Measurements from ENCODE around the gene FSTL5.
"Not testable (repeated sequence)": the region's sequence is repeated elsewhere in the genome, so short reads cannot be mapped to it uniquely, and the experiment has no call there.

The FSTL5 gene

GRCh38 chr4:162131256-162131655 is 32.5 kb downstream of the FSTL5 start:
- no peak overlapping the region for H3K4me3 Mint-ChIP-seq
- H3K9me3 Mint-ChIP-seq = no peaks in the 10 kb centered on the region
- ATAC-seq (ENCODE audit: low read depth) = no peak
- H3K27ac Mint-ChIP-seq = no peak overlapping the region
- no peak for DNase-seq (ENCODE audit: low spot score in 2 of 2)
- no peaks in the 10 kb centered on the region for H3K4me1 Mint-ChIP-seq
- H3K27me3 Mint-ChIP-seq = no peaks in the 10 kb centered on the region
- H3K36me3 Mint-ChIP-seq = no peaks in the 10 kb centered on the region

GRCh38 chr4:162126729-162127128 is 37.1 kb downstream of the FSTL5 start:
- Mint-ChIP-seq H3K9me3 (no peaks in the 10 kb centered on the region), H3K36me3 (no peaks in the 10 kb centered on the region), H3K27ac (no peak overlapping the region), H3K4me3 (no peak overlapping the region), H3K27me3 (no peaks in the 10 kb centered on the region), H3K4me1 (no peaks in the 10 kb centered on the region)
- ATAC-seq (ENCODE audit: low read depth) = no peak
- DNase-seq (ENCODE audit: low spot score in 2 of 2) = no peak

GRCh38 chr4:162117051-162117450 is 46.7 kb downstream of the FSTL5 start:
- ATAC-seq (ENCODE audit: low read depth) = no peak
- no peaks in the 10 kb centered on the region for H3K36me3 Mint-ChIP-seq
- H3K27ac Mint-ChIP-seq = no peak overlapping the region
- no peaks in the 10 kb centered on the region for H3K27me3 Mint-ChIP-seq
- DNase-seq (ENCODE audit: low spot score in 2 of 2) = no peak
- H3K9me3 Mint-ChIP-seq = peaks cover 4% of the 10 kb centered on the region
- H3K4me1 Mint-ChIP-seq = no peaks in the 10 kb centered on the region
- H3K4me3 Mint-ChIP-seq = no peak overlapping the region

DNA sequence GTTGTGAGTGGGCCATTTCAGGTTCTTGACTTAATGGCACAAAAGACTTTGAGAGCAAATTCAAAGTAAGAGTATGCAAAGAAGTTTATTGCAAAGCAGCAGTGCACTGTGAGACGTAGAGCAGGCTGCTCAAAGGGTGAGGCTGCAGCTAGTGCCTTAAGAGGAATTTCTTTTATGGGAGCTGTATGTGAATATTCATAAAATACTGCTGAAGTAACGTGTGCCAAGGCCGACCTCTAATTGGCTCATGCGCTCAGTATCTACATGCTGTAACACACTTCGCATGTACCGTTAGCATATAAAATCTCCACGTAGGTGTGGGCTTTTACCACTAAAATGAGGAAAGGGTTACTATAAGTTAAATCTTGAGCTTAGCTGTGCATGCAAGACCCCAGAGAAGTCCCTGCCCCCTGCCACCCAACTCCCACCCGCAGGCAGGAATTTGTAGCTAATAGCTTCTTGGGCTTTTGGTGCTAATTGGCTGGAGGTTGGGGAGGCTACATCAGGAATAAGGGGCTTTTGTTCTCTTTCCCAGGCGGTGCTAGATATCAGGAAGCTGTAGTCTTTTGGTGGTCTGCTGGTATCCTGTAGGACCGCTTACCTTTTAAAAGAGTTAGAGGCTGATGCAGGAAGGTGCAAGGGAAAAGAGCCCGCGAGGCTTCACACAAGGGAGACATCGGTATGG is 47.6 kb downstream of the FSTL5 start:
- Mint-ChIP-seq H3K4me3 (no peak overlapping the region), H3K36me3 (no peaks in the 10 kb centered on the region), H3K9me3 (peaks cover 2% of the 10 kb centered on the region), H3K27me3 (no peaks in the 10 kb centered on the region), H3K27ac (no peak overlapping the region), H3K4me1 (no peaks in the 10 kb centered on the region)
- no peak for ATAC-seq (ENCODE audit: low read depth)
- no peak for DNase-seq (ENCODE audit: low spot score in 2 of 2)

DNA sequence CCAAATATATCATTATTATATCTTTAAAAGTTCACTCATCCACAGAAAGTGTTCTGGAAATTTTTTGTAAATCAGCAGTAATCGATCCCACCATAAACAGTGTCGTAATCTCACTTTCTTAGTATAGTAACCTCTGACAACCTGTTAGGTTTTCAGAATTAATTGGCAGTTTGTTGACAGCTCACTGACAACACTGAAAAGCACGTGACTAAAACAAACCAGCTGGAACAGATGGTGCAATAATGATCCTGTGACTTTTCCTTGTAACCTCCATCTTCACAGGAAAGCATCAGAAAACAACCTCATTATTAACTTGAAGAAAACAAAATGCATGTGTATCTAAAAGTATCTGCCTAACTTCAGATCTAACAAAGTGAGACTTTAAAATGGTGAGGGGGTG is 48.5 kb downstream of the FSTL5 start:
- H3K4me3 Mint-ChIP-seq = no peak overlapping the region
- no peak overlapping the region for H3K27ac Mint-ChIP-seq
- no peaks in the 10 kb centered on the region for H3K27me3 Mint-ChIP-seq
- ATAC-seq (ENCODE audit: low read depth) = no peak
- peaks cover 2% of the 10 kb centered on the region for H3K9me3 Mint-ChIP-seq
- no peaks in the 10 kb centered on the region for H3K4me1 Mint-ChIP-seq
- no peaks in the 10 kb centered on the region for H3K36me3 Mint-ChIP-seq
- DNase-seq (ENCODE audit: low spot score in 2 of 2) = no peak

DNA sequence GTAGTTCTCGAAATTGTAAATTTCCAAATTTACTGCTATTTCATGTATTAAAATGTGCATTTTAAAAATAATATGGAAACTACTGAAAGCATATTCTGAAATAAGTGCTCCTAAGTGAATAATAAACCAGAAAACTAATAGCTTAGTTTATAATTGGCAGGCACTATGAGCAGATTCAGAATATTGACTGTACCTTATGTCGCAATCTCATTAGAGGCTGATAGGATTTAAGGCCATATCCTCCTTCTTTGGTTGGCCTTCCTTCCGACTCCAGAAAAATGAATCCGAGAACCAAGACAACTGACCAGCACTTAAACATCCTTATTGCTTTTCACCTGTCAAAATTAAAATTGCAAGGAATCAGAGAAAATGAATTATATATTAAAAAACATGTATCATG is 52.7 kb downstream of the FSTL5 start:
- no peak for ATAC-seq (ENCODE audit: low read depth)
- Mint-ChIP-seq H3K4me3 (no peak overlapping the region), H3K27ac (no peak overlapping the region), H3K27me3 (no peaks in the 10 kb centered on the region), H3K4me1 (no peaks in the 10 kb centered on the region), H3K36me3 (no peaks in the 10 kb centered on the region), H3K9me3 (peaks cover 2% of the 10 kb centered on the region)
- DNase-seq (ENCODE audit: low spot score in 2 of 2) = no peak

DNA sequence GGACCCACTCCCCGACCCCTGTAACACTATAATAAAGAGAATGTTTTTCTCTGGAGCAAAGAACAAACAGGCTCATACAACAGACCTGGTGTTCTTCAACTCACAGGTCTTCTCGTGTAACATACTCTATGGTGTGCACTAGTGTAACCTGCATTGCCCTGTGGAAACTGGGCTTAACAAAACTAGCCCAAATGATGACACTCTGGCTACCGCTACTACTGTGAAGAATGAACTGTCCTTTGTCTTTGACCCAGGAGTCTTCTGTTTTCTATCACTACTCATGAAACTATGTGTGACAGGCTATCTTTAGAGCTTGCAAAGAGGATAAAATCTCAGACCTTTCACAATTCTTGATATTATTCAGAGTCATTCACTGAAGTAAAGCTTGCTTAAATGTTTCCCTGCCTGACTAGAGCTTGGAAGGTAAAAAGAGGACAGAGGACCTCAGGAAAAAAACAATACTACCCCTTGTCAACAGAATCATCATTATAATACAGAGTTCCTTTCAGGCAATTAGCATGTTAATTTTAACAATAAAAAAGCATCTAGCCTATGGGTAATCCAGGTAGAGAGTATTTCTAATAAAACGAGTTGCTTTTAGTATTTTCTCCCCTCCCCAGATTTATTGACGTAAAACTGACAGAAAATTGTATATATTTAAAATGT is 59.2 kb downstream of the FSTL5 start:
- DNase-seq (ENCODE audit: low spot score in 2 of 2) (no peak), ATAC-seq (ENCODE audit: low read depth) (no peak)
- H3K4me3 Mint-ChIP-seq = no peak overlapping the region
- no peaks in the 10 kb centered on the region for H3K36me3 Mint-ChIP-seq
- H3K27me3 Mint-ChIP-seq = no peaks in the 10 kb centered on the region
- peaks cover 6% of the 10 kb centered on the region for H3K9me3 Mint-ChIP-seq
- no peaks in the 10 kb centered on the region for H3K4me1 Mint-ChIP-seq
- H3K27ac Mint-ChIP-seq = no peak overlapping the region

- not testable (repeated sequence) for DNase-seq (ENCODE audit: low spot score in 2 of 2); H3K9me3 Mint-ChIP-seq; H3K4me3 Mint-ChIP-seq; H3K27ac Mint-ChIP-seq; H3K27me3 Mint-ChIP-seq; H3K4me1 Mint-ChIP-seq; ATAC-seq (ENCODE audit: low read depth); H3K36me3 Mint-ChIP-seq
These were observed 59.9 kb downstream of the FSTL5 start for GRCh38 chr4:162103908-162104307.

- Mint-ChIP-seq H3K4me3 (no peak overlapping the region), H3K9me3 (peaks cover 7% of the 10 kb centered on the region), H3K27ac (no peak overlapping the region), H3K27me3 (no peaks in the 10 kb centered on the region), H3K36me3 (no peaks in the 10 kb centered on the region), H3K4me1 (no peaks in the 10 kb centered on the region)
- DNase-seq (ENCODE audit: low spot score in 2 of 2) (no peak), ATAC-seq (ENCODE audit: low read depth) (no peak)
These were observed 61.1 kb downstream of the FSTL5 start for GRCh38 chr4:162102713-162103112.

GRCh38 chr4:162101337-162101736 is 62.5 kb downstream of the FSTL5 start:
- Mint-ChIP-seq H3K27ac (no peak overlapping the region), H3K4me1 (no peaks in the 10 kb centered on the region), H3K36me3 (no peaks in the 10 kb centered on the region), H3K4me3 (no peak overlapping the region), H3K27me3 (no peaks in the 10 kb centered on the region), H3K9me3 (peaks cover 7% of the 10 kb centered on the region)
- ATAC-seq (ENCODE audit: low read depth) (no peak), DNase-seq (ENCODE audit: low spot score in 2 of 2) (no peak)

- no peaks in the 10 kb centered on the region for H3K36me3 Mint-ChIP-seq
- H3K27ac Mint-ChIP-seq = no peak overlapping the region
- H3K27me3 Mint-ChIP-seq = no peaks in the 10 kb centered on the region
- no peaks in the 10 kb centered on the region for H3K9me3 Mint-ChIP-seq
- H3K4me3 Mint-ChIP-seq = no peak overlapping the region
- no peaks in the 10 kb centered on the region for H3K4me1 Mint-ChIP-seq
- DNase-seq (ENCODE audit: low spot score in 2 of 2) (no peak), ATAC-seq (ENCODE audit: low read depth) (no peak)
These were observed 88.1 kb downstream of the FSTL5 start for GRCh38 chr4:162075726-162076125.

DNA sequence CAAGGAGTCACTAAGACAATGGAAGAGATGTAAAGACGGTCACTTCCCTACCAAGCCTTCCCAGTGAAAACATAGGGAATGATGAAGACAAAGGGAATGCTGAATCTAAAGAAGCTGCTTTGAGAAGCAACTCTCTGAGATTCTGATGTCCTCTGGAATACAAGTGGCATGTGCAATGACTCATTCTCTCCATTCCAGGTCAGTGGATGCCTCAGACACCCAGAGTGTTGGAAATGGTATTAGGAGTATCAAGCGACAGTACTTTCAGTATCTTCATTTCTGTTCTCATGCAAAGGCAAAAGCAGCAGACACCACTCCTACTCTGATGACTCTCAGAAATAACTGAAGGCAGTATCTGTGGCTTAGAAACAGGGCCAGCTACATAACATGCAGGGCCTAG is 102.6 kb downstream of the FSTL5 start:
- Mint-ChIP-seq H3K4me1 (no peaks in the 10 kb centered on the region), H3K36me3 (no peaks in the 10 kb centered on the region), H3K9me3 (peaks cover 5% of the 10 kb centered on the region), H3K27me3 (no peaks in the 10 kb centered on the region), H3K4me3 (no peak overlapping the region), H3K27ac (no peak overlapping the region)
- DNase-seq (ENCODE audit: low spot score in 2 of 2) (no peak), ATAC-seq (ENCODE audit: low read depth) (no peak)

- Mint-ChIP-seq H3K9me3 (peaks cover 4% of the 10 kb centered on the region), H3K4me3 (no peak overlapping the region), H3K4me1 (no peaks in the 10 kb centered on the region), H3K27me3 (no peaks in the 10 kb centered on the region), H3K27ac (no peak overlapping the region), H3K36me3 (no peaks in the 10 kb centered on the region)
- ATAC-seq (ENCODE audit: low read depth) (no peak), DNase-seq (ENCODE audit: low spot score in 2 of 2) (no peak)
These were observed 104.1 kb downstream of the FSTL5 start for GRCh38 chr4:162059656-162060055.

GRCh38 chr4:162056990-162057389 is 106.8 kb downstream of the FSTL5 start:
- DNase-seq (ENCODE audit: low spot score in 2 of 2) = no peak
- no peaks in the 10 kb centered on the region for H3K27me3 Mint-ChIP-seq
- no peak overlapping the region for H3K27ac Mint-ChIP-seq
- no peak for ATAC-seq (ENCODE audit: low read depth)
- peaks cover 2% of the 10 kb centered on the region for H3K9me3 Mint-ChIP-seq
- H3K4me1 Mint-ChIP-seq = no peaks in the 10 kb centered on the region
- no peak overlapping the region for H3K4me3 Mint-ChIP-seq
- H3K36me3 Mint-ChIP-seq = no peaks in the 10 kb centered on the region

GRCh38 chr4:162046135-162046534 is 117.7 kb downstream of the FSTL5 start:
- Mint-ChIP-seq H3K4me3 (no peak overlapping the region), H3K4me1 (no peaks in the 10 kb centered on the region), H3K27me3 (no peaks in the 10 kb centered on the region), H3K9me3 (peaks cover 2% of the 10 kb centered on the region), H3K36me3 (no peaks in the 10 kb centered on the region), H3K27ac (no peak overlapping the region)
- no peak for ATAC-seq (ENCODE audit: low read depth)
- DNase-seq (ENCODE audit: low spot score in 2 of 2) = no peak
